Stimulated activated CD4-positive, alpha-beta T cell treated with anti-CD3 and anti-CD28 coated beads, Interleukin-1b, Interleukin-23, amount 100 ng/mL, for 48 hours (primary cell): Measurements from ENCODE around the gene ADAMTSL3.

Source experiments
- DNase-seq: peaks from one replicate; pipeline ENCODE4 v3.0.0-alpha.2; 2020

ADAMTSL3 gene

DNA sequence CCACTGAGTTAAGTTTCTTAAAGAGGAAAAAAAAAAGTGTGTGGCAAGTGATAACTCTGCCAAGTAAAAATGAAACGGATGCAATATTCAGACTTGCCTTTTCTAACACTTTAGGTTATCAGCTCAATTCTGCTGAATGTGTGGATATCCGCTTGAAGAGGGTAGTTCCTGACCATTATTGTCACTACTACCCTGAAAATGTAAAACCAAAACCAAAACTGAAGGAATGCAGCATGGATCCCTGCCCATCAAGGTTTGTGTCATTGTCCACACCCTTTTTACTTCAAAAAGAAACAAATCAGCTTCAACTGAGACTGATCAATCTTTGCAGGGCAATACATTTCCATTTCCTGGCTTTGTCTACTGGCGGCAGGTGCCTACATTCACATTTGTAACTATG is 236.1 kb downstream of the ADAMTSL3 start:
- DNase-seq: no peak

DNA sequence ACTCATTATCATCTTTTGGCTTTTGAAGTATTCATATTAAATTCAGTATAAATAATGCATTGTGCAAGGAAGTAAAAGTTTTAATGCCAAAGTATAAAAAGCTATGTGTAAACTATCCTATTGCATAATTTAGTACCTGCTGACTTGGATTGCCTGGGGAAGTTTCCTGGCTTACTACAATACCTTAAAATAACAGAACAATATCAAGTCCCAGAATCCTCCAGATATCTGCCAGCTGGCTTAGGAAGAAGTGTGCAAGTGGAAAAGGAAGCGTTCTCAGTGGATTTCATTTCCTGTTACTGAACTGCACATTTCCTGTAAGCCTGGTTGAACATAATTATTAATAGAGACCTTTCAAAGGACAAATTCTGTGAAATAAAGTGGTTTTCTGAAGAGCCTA is 236.7 kb downstream of the ADAMTSL3 start:
- DNase-seq: no peak

DNA sequence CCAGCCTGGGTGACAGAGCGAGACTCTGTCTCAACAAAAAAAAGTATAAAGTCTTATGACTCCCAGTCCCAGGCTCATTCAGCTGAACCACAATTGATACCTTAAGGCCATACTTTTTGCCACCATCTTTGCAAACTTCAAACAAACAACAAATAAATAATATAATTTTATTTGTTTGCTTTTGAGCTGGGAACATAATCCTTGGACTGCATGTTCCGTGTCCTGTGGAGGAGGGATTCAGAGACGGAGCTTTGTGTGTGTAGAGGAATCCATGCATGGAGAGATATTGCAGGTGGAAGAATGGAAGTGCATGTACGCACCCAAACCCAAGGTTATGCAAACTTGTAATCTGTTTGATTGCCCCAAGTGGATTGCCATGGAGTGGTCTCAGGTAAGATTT is 238.6 kb downstream of the ADAMTSL3 start:
- no peak for DNase-seq

- no peak for DNase-seq
Observed at GRCh38 chr15:83893308-83893707, 239.4 kb downstream of the ADAMTSL3 start.

GRCh38 chr15:83897037-83897436 is 243.1 kb downstream of the ADAMTSL3 start:
- DNase-seq: no peak

GRCh38 chr15:83898361-83898760 is 244.4 kb downstream of the ADAMTSL3 start:
- DNase-seq: no peak

DNA sequence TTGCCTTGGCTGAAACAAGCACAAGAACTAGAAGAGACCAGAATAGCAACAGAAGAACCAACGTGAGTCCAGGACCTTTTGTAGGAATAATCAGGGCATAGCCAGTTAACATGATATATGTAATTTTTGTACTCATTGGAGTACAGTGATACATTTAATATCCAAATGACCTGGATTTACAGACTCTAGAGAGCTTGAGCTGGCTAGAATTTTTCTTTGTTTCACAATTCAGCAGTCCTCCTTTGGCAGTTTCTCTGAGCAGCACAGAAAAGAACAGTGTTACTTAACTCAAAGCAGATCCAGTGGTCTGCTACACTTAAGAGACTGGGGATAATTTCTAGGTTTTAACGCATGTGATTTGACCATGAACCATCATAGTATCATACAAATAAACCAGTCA is 245.7 kb downstream of the ADAMTSL3 start:
- DNase-seq: no peak

DNA sequence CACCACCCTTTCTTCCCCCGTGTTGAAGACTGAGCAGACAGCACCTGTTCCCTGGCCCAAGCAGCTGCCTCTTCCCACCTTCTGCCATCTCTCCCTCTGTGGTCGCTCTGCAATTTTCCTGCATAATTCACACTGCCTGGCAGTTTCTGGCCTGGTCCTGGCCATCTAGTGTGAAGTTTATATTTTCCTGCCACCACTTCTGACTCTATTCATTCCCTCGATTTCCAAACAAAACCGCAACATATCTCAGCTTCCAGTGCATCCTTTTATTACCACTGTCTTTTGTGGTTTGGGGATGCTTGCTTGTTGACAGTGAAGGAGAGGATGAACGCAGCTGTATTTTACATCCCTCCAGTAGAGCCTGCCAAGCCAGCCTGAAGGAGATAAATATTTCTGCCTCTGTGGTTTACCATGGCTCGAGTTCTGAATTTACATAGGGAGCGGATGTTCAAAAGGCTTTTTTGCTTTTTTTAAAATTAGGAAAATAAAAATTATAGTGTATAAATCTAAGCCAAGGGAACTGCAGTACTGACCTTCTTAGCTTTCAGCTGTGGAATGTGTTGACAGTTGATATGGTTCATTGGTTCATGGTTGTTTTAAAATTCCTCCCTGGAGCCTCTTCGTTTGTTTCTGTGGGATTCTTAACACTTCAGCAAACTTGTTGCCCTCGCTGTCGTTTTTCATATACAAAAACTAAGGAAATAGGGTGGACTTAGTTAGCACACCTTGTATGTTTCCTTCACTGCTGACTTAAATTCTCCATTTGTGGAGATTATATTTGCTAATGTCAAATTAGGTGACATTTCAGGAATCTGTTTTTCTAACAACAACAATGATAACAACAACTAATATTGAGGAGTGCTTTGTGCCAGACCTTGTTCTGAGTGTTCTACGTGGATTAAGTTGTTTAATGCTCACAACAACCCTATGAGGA is 250.5 kb downstream of the ADAMTSL3 start:
- DNase-seq: no peak

GRCh38 chr15:83905556-83906273 is 251.8 kb downstream of the ADAMTSL3 start:
- DNase-seq: no peak

DNA sequence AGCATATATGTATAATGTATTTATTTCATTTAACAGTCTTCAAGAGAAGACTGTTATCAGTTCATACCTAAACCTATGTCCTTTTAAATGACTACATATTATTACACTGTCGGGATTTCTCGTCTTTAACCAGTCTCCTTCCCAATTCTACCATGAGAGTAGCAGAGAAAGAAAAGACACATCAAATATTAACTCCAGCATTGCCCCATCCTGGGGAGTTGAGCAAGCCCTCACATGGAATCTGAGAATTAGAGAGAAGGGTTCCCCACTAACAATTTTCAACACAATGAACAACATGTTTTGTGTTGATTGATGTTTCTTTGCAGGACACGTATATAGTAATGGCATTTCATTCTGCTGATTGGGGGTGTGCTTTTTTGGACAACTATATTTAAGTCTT is 257.4 kb downstream of the ADAMTSL3 start:
- no peak for DNase-seq

- DNase-seq: no peak
Observed at GRCh38 chr15:83912343-83912742, 258.4 kb downstream of the ADAMTSL3 start.

GRCh38 chr15:83913034-83913632 is 259.2 kb downstream of the ADAMTSL3 start:
- no peak for DNase-seq

- no peak for DNase-seq
Observed at GRCh38 chr15:83914906-83915305, 261.0 kb downstream of the ADAMTSL3 start.

- no peak for DNase-seq
Observed at GRCh38 chr15:83917432-83917831, 263.5 kb downstream of the ADAMTSL3 start.

DNA sequence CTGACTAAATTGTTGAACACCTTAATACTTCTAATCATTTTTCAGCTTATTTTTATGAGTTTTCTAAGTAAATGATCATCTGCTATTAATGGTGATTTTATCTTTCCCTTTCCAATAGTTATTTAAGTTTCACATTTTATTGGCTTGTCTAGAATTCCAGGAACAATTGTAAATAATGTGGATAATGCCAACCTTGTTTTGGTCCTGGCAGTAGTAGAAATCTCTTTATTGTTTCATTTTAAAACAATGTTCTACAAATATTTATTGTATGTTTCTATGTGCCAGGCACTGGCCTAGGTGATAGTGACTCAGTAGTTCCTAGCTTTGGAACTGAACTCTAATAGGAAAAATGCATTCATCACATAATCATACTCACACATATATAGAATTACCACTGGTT is 264.1 kb downstream of the ADAMTSL3 start:
- DNase-seq: no peak

DNA sequence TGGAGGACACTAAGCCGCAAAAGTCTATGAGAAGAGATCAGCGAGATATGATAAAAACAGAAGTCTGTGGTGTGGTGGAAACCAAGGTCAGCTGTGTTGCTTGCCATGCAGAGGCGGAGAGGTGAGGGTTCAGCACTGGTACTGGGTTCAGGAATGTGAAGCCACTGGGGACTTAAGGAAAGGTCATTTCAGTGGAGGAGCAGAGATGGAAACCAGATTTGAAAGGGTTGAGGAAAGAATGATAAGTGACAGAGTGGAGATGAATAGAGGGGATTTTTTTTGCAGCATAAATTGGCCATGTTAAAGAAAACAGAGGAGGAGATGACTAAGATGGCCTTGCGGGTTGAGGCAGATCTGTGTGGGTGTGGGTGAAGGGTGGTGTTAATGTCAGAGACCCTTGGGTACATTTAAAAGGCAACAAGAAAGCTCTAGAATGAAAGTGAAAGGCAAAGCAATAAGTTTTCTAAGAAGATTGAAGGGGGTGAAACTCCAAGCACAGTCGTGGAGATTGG is 265.5 kb downstream of the ADAMTSL3 start:
- peak; percentile 17 for DNase-seq

- DNase-seq: no peak
Observed at GRCh38 chr15:83919978-83920510, 266.1 kb downstream of the ADAMTSL3 start.

DNA sequence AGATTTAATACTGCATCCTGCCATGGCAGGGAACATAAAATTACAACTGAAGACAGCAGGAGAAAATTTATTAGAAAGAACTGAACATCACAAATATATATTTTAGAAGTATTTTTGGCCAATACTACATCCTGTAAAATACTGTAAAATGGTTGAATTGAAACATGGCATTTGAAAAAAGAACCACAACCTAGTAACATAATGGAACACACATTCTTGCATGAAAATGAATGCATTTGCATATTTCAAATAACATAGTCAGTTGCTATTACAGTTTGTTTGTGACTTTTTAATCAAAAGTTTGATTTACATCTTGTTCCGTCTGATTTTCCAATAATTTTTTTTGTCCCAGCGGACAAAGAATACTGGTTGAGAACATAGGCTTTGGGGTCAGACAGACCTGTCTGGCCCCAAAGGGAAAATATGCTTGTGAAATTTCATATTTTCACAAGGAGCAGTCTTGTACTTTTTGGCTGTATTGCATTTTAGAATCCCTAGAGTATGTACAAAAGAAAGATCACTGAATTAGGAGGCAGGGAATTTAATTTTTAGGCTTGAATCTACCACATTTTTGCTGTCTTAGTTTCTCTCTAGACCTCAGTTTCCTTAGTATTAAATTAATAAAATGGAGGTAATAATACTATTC is 268.8 kb downstream of the ADAMTSL3 start:
- DNase-seq: no peak

DNA sequence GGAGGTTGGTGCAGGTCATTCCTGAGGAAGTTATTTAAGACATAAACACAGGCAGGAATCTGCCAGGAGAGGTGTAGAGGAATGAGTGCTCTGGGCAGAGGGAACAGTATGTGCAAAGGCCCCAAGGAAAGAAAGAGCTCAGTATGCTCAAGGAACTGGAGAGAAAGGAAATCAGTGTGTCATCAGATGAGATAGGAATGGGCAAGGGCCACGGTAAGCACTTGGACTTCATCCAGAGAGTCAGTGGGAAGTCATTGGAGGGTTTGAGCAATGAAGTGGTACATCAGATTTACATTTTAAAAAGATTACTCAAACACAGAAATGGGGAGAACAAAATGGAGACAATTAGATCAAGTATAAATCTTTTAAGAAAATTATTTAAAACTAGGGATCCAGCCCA is 272.2 kb downstream of the ADAMTSL3 start:
- no peak for DNase-seq

DNA sequence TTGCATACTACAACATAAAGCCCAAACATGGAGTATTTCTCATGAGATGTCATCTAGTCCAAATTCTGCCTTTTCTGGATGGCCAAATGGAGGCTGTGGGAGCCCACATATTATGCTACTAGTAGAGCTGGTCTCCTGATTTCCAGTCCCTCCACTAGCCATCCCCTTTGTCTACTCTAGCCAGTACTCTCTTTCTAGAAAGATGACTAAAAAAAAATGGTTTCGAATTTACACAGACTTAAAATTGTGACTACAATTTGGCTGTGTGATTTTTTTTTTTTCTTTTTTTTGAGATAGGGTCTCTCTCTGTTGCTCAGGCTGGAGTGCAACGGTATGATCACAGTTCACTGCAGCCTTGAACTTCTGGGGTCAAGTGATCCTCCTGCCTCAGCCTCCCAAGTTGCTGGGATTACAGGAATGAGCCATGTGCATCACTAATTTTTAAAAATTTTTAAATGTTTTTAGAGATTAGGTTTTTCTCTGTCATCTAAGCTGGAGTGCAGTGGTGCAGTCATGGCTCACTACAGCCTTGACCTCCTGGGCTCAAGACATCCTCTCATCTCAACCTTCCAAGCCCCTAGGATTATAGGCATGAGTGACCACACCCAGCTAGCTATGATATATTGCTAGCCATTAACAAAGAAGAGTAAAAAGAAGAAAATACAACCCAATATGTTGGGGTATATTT is 273.9 kb downstream of the ADAMTSL3 start:
- DNase-seq: no peak

DNA sequence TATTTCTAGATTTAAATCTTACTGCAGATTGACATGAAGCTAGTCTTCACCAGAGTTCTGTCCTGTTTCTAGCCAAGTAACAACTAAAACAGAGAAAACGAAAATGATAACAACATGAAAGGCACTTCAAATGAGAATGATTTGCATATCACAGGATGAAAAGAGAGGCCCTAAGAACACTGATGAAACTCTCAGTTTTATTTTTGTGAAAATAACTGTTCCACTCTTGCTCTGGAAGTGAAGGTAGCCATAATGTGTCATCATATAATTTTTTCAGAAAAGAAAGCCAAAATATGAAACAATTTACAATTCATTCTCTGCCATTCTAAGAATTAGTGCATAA is 274.4 kb downstream of the ADAMTSL3 start:
- DNase-seq: no peak

DNA sequence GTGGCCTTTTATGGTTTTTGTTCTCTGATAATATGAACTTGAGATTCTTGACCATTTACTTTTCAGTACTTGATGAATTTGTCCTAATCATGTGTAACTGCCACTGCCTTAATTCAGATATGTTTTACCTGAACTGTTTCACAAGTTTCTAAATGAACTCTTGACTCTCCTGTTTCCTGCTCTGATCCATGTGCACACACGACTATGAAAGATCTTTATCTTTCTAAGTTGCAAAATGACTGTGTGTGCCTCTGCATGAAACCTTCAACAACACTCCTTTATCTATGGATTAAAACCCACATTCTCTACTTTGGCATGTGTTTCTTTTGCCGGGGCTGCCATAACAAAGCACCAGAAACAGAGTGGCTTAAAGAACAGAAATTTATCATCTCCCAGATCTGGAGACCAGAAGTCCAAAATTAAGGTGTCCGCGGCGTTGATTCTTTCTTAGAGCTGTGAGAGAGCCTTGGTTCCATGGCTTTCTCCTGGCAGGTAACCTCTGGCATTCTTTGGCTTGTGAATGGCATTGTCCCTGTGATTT is 275.0 kb downstream of the ADAMTSL3 start:
- no peak for DNase-seq
